Parathyroid adenoma (tissue), 2 donors: Measurements from ENCODE around the gene FAM187B.

Experiments
- H2AFZ ChIP-seq: fragments of 300-600 bp; sonication (generic); one replicate; pipeline ENCODE4 v1.7.0; 2017; ENCODE audit warnings: antibody characterized with exemption, mild to moderate bottlenecking
- H3K27ac ChIP-seq: fragments of 300-600 bp; sonication (generic); one replicate; pipeline ENCODE4 v1.7.0; 2017
- H3K27me3 ChIP-seq: fragments of 300-600 bp; sonication (generic); one replicate; pipeline ENCODE4 v1.7.0; 2017; ENCODE audit warnings: low read length; ENCODE audit not compliant: control insufficient read depth, insufficient read depth
- H3K36me3 ChIP-seq: fragments of 300-600 bp; sonication (generic); one replicate; pipeline ENCODE4 v1.7.0; 2017; ENCODE audit warnings: low read length; ENCODE audit not compliant: control insufficient read depth, insufficient read depth
- H3K4me1 ChIP-seq: fragments of 300-600 bp; sonication (generic); one replicate; pipeline ENCODE4 v1.7.0; 2017; ENCODE audit warnings: control low read depth
- H3K4me2 ChIP-seq: fragments of 300-600 bp; sonication (generic); one replicate; pipeline ENCODE4 v1.7.0; 2017; ENCODE audit warnings: low read length
- H3K4me3 ChIP-seq: fragments of 300-600 bp; sonication (generic); one replicate; pipeline ENCODE4 v1.7.0; 2017; ENCODE audit warnings: low read depth, low read length
- H3K79me2 ChIP-seq: fragments of 300-600 bp; sonication (generic); one replicate; pipeline ENCODE4 v1.7.0; 2017; ENCODE audit warnings: control low read depth
- H3K9ac ChIP-seq: fragments of 300-600 bp; sonication (generic); one replicate; pipeline ENCODE4 v1.7.0; 2017; ENCODE audit warnings: mild to moderate bottlenecking
- H3K9me3 ChIP-seq: fragments of 300-600 bp; sonication (generic); one replicate; pipeline ENCODE4 v1.7.0; 2017; ENCODE audit warnings: low read length; ENCODE audit not compliant: control insufficient read depth
- CTCF ChIP-seq: fragments of 300-600 bp; sonication (generic); IDR thresholded peaks from one replicate; pipeline ENCODE4 v1.7.0; 2017; ENCODE audit warnings: antibody characterized with exemption, mild to moderate bottlenecking
- donor health status: primary hyperparathyroidism.

The FAM187B gene

GRCh38 chr19:35232912-35233311, 4.4 kb upstream of the FAM187B start:
- no peaks in the 10 kb centered on the region for H3K4me1 ChIP-seq
- no peaks in the 10 kb centered on the region for H3K27me3 ChIP-seq
- H3K4me3 ChIP-seq: no peak overlapping the region
- H2AFZ ChIP-seq: no peak overlapping the region
- H3K9me3 ChIP-seq: no peaks in the 10 kb centered on the region
- no peak overlapping the region for H3K27ac ChIP-seq
- H3K4me2 ChIP-seq: no peak overlapping the region
- no peak overlapping the region for H3K9ac ChIP-seq
- no peaks in the 10 kb centered on the region for H3K79me2 ChIP-seq
- no peaks in the 10 kb centered on the region for H3K36me3 ChIP-seq
- no peak for TF ChIP-seq CTCF

GRCh38 chr19:35231956-35232645, 3.6 kb upstream of the FAM187B start:
- no peak for TF ChIP-seq CTCF
- H3K4me3 ChIP-seq: no peak overlapping the region

GRCh38 chr19:35229601-35230000, 1.1 kb upstream of the FAM187B start:
- Histone ChIP-seq H3K9ac (no peak overlapping the region), H3K27me3 (no peaks in the 10 kb centered on the region), H3K4me2 (no peak overlapping the region), H3K27ac (no peak overlapping the region), H3K9me3 (no peaks in the 10 kb centered on the region), H3K4me1 (no peaks in the 10 kb centered on the region), H3K79me2 (no peaks in the 10 kb centered on the region), H3K4me3 (no peak overlapping the region), H2AFZ (no peak overlapping the region), H3K36me3 (no peaks in the 10 kb centered on the region)
- no peak for TF ChIP-seq CTCF

More at GRCh38 chr19:35231956-35232645, 3.6 kb upstream of the FAM187B start:
- no peaks in the 10 kb centered on the region for H3K27me3 ChIP-seq
- no peak overlapping the region for H2AFZ ChIP-seq
- no peaks in the 10 kb centered on the region for H3K9me3 ChIP-seq
- no peak overlapping the region for H3K4me2 ChIP-seq
- H3K4me1 ChIP-seq: no peaks in the 10 kb centered on the region
- no peaks in the 10 kb centered on the region for H3K36me3 ChIP-seq
- H3K79me2 ChIP-seq: no peaks in the 10 kb centered on the region
- H3K27ac ChIP-seq: no peak overlapping the region
- no peak overlapping the region for H3K9ac ChIP-seq

GRCh38 chr19:35226748-35227147, 1.8 kb downstream of the FAM187B start:
- Histone ChIP-seq H3K36me3 (no peaks in the 10 kb centered on the region), H3K9ac (no peak overlapping the region), H3K27ac (no peak overlapping the region), H3K4me1 (no peaks in the 10 kb centered on the region), H3K4me2 (no peak overlapping the region), H3K79me2 (no peaks in the 10 kb centered on the region), H2AFZ (no peak overlapping the region), H3K27me3 (no peaks in the 10 kb centered on the region), H3K9me3 (no peaks in the 10 kb centered on the region), H3K4me3 (no peak overlapping the region)
- TF ChIP-seq CTCF: no peak

GRCh38 chr19:35225951-35226350, 2.6 kb downstream of the FAM187B start:
- Histone ChIP-seq H3K27me3 (no peaks in the 10 kb centered on the region), H3K4me1 (no peaks in the 10 kb centered on the region), H3K4me3 (no peak overlapping the region), H3K36me3 (no peaks in the 10 kb centered on the region), H2AFZ (no peak overlapping the region), H3K27ac (no peak overlapping the region), H3K9me3 (no peaks in the 10 kb centered on the region), H3K9ac (no peak overlapping the region), H3K4me2 (no peak overlapping the region), H3K79me2 (no peaks in the 10 kb centered on the region)
- no peak for TF ChIP-seq CTCF
